Endothelial cell of umbilical vein (primary cell): ENCODE data around the gene CARD6. TPM values are rescaled to one million over a fixed set of nuclear protein-coding genes. Genes with fewer than 3 reads are reported as not detected.

Experiments
- BruUV-seq: library from RNA; stranded (reverse); fragments of 400-500 nt; replicated peaks from 2 replicates; lab custom pipeline; 2021; lab: Mats Ljungman, UMichigan
- CTCF ChIA-PET: fragments of 300-600, 350-600 bp; sonication (Branson Sonifier 250); formaldehyde crosslinking; loops from one replicate; lab custom pipeline; 2021; ENCODE audit warnings: antibody characterized with exemption, inconsistent platforms; lab: Charles Lee
- POLR2A ChIA-PET: fragments of 300-600, 350-600 bp; sonication (Branson Sonifier 250); formaldehyde crosslinking; loops from one replicate; lab custom pipeline; 2021; ENCODE audit warnings: antibody characterized with exemption, inconsistent platforms; lab: Charles Lee
- DNase-seq: peaks from one replicate; pipeline ENCODE4 v3.0.0-alpha.2; 2011; ENCODE audit warnings: low read depth, low spot score
- FAIRE-seq: peaks from 2 replicates; lab custom pipeline; 2011; peaks lifted over from hg19 to GRCh38; lab: Jason Lieb, UNC
- H2AFZ ChIP-seq: 2 replicates; pipeline ENCODE4 v1.6.0; 2012; ENCODE audit warnings: low read depth, low read length, control low read depth, inconsistent platforms
- H3K27ac ChIP-seq: 2 replicates; pipeline ENCODE4 v1.5.1; 2011; ENCODE audit warnings: low read depth, mild to moderate bottlenecking, control low read depth, low read length, moderate library complexity; ENCODE audit not compliant: insufficient read depth
- H3K27me3 ChIP-seq, 2 experiments: 2 replicates each; pipeline versions ENCODE4 v1.6.0 to v1.6.1; 2011; ENCODE audit warnings: low read length in 2 of 2, mixed read lengths in 1 of 2; ENCODE audit not compliant: control insufficient read depth in 2 of 2, insufficient read depth in 2 of 2
- H3K36me3 ChIP-seq, 2 experiments: 2 replicates in 1 of 2; 3 replicates in 1 of 2; pipeline ENCODE4 v1.5.1; 2011; ENCODE audit warnings: low read length in 2 of 2, mild to moderate bottlenecking in 1 of 2, moderate library complexity in 1 of 2; ENCODE audit not compliant: control insufficient read depth in 2 of 2, insufficient read depth in 2 of 2; ENCODE audit errors: extremely low read depth in 1 of 2
- H3K4me1 ChIP-seq: 3 replicates; pipeline ENCODE4 v1.5.1; 2011; ENCODE audit warnings: mild to moderate bottlenecking, low read length; ENCODE audit not compliant: control insufficient read depth, insufficient read depth; ENCODE audit errors: extremely low read depth
- H3K4me2 ChIP-seq: 2 replicates; pipeline ENCODE4 v1.6.1; 2011; ENCODE audit warnings: low read length, control low read depth, mixed read lengths; ENCODE audit not compliant: insufficient read depth
- H3K4me3 ChIP-seq, 3 experiments: fragments of 200-600 bp in 1 of 3; sonication (generic), shearing (Covaris generic) in 1 of 3; replicated peaks in 1 of 3; 2 replicates each; pipeline ENCODE4 v1.5.1; 2011 to 2016; ENCODE audit warnings: control low read depth in 3 of 3, low read length in 3 of 3, mild to moderate bottlenecking in 2 of 3, inconsistent platforms in 1 of 3, low read depth in 1 of 3, moderate library complexity in 1 of 3; ENCODE audit not compliant: insufficient read depth in 1 of 3
- H3K79me2 ChIP-seq: 2 replicates; pipeline ENCODE4 v1.6.0; 2012; ENCODE audit warnings: low read length, inconsistent platforms; ENCODE audit not compliant: control insufficient read depth, insufficient read depth
- H3K9ac ChIP-seq: replicated peaks from 2 replicates; pipeline ENCODE3; 2011; ENCODE audit warnings: low read length, control low read depth; ENCODE audit not compliant: insufficient read depth; ENCODE audit errors: extremely low read depth
- H3K9me1 ChIP-seq: replicated peaks from 3 replicates; pipeline ENCODE4 v1.6.0; 2011; ENCODE audit warnings: mild to moderate bottlenecking, low read length; ENCODE audit not compliant: control insufficient read depth, insufficient read depth; ENCODE audit errors: extremely low read depth
- H3K9me3 ChIP-seq: replicated peaks from 2 replicates; pipeline ENCODE4 v1.5.1; 2012; ENCODE audit warnings: low read length, inconsistent platforms; ENCODE audit not compliant: control insufficient read depth, insufficient read depth
- H4K20me1 ChIP-seq: replicated peaks from 2 replicates; pipeline ENCODE3; 2011; ENCODE audit warnings: mild to moderate bottlenecking, low read length; ENCODE audit not compliant: control insufficient read depth, insufficient read depth; ENCODE audit errors: extremely low read depth
- CTCF ChIP-seq, 2 donors: IDR thresholded peaks; 1 replicate in 1 of 2; 2 replicates in 1 of 2; pipeline ENCODE4 v1.5.1; 2011; ENCODE audit warnings: low read length in 2 of 2, mild to moderate bottlenecking in 2 of 2, moderate library complexity in 2 of 2, control low read depth in 1 of 2, inconsistent platforms in 1 of 2, low read depth in 1 of 2; ENCODE audit not compliant: insufficient read depth in 1 of 2; ENCODE audit errors: extremely low read depth in 1 of 2
- EZH2 ChIP-seq: IDR thresholded peaks from 2 replicates; pipeline ENCODE4 v1.6.1; 2012; ENCODE audit warnings: borderline replicate concordance, low read depth, mild to moderate bottlenecking, moderate library complexity, low read length, inconsistent platforms; ENCODE audit not compliant: severe bottlenecking
- FOS ChIP-seq: IDR thresholded peaks from 2 replicates; pipeline ENCODE4 v1.6.1; 2011; ENCODE audit warnings: mild to moderate bottlenecking, low read length, moderate library complexity, borderline replicate concordance; ENCODE audit not compliant: insufficient read depth
- GATA2 ChIP-seq: IDR thresholded peaks from 2 replicates; pipeline ENCODE4 v1.7.0; 2011; ENCODE audit warnings: low read depth, mild to moderate bottlenecking, moderate library complexity, mixed read lengths, low read length; ENCODE audit not compliant: insufficient read length, insufficient read depth
- JUN ChIP-seq: IDR thresholded peaks from 2 replicates; pipeline ENCODE4 v1.6.1; 2011; ENCODE audit warnings: borderline replicate concordance, low read depth; ENCODE audit not compliant: insufficient read length, insufficient read depth
- MYC ChIP-seq: IDR thresholded peaks from one replicate; pipeline ENCODE4 v1.6.1; 2011; ENCODE audit warnings: mild to moderate bottlenecking, low read depth, low read length
- POLR2A ChIP-seq: IDR thresholded peaks from 2 replicates; pipeline ENCODE4 v1.6.1; 2012; ENCODE audit warnings: low read depth, mild to moderate bottlenecking, control low read depth, low read length
- POLR2AphosphoS5 ChIP-seq: IDR thresholded peaks from 2 replicates; pipeline ENCODE4 v1.6.1; 2012; ENCODE audit warnings: low read depth, mild to moderate bottlenecking, control low read depth, low read length, moderate library complexity; ENCODE audit not compliant: insufficient read depth
- dilution Hi-C: fragments of 300-500 bp; cut with MboI; formaldehyde crosslinking; loops from one replicate; pipeline ENCODE4 v1.15.0; 2019; ENCODE audit warnings: low sequenced_read_pairs; ENCODE audit not compliant: extremely low pct_ligation_motif_present
- intact Hi-C: fragments of 100-400 bp; cut with micrococcal nuclease; formaldehyde crosslinking; loops from one replicate; pipeline ENCODE4 v1.10.0; 2022
- polyA plus RNA-seq, 4 experiments: library from polyadenylated mRNA; depleted of rRNA in 3 of 4; stranded (reverse) in 3 of 4; unstranded in 1 of 4; fragments of >200 nt; gene quantifications; 2 replicates each; pipeline versions ENCODE4 v1.2.1 to v1.2.3, GENCODE V29; 2011 to 2012; ENCODE audit warnings: missing spikeins in 1 of 4
- total RNA-seq: library from RNA; stranded (reverse); gene quantifications from 2 replicates; pipeline ENCODE4 v1.2.3, GENCODE V29; 2021
- TF ChIP-seq, protein P1 (sequence below): IDR thresholded peaks from 2 replicates; pipeline ENCODE4 v1.6.1; 2011; ENCODE audit not compliant: insufficient read depth, insufficient read length

The CARD6 gene
- total and polyA plus RNA-seq, 2 donors (not counting 3 experiments of a cell fraction or from before 2014, with no cell fraction given): 11.0 to 23.8 TPM

- Histone ChIP-seq H4K20me1 (no peaks in the 10 kb centered on the region), H3K27me3 (peaks cover 0 to 1% of the 10 kb centered on the region in 2 experiments), H3K4me2 (no peak overlapping the region), H3K36me3 (no peaks in the 10 kb centered on the region), H3K79me2 (no peaks in the 10 kb centered on the region), H3K27ac (no peak overlapping the region), H3K4me1 (no peaks in the 10 kb centered on the region), H2AFZ (no peak overlapping the region), H3K9ac (no peak overlapping the region), H3K9me1 (no peaks in the 10 kb centered on the region), H3K9me3 (no peaks in the 10 kb centered on the region), H3K4me3 (no peak overlapping the region)
- TF ChIP-seq POLR2A: no peak
- no peak for TF ChIP-seq GATA2
- no peak for TF ChIP-seq CTCF (IDR thresholded peaks at IDR 0.05; ENCODE audit: extremely low read depth in 1 of 2, insufficient read depth in 1 of 2, low read depth in 1 of 2, low read length in 2 of 2)
- no peak for TF ChIP-seq EZH2
- no peak for TF ChIP-seq MYC
- TF ChIP-seq JUN: no peak
- TF ChIP-seq, protein P1, sequence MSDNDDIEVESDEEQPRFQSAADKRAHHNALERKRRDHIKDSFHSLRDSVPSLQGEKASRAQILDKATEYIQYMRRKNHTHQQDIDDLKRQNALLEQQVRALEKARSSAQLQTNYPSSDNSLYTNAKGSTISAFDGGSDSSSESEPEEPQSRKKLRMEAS: no peak
- no peak for TF ChIP-seq POLR2AphosphoS5
- TF ChIP-seq FOS: no peak
- no TSS peak for BruUV-seq
- dilution Hi-C loops: no loop called here
- intact Hi-C loops: no loop called here
- DNase-seq (no peak), FAIRE-seq (peak; percentile 26)
- POLR2A ChIA-PET: no interaction called here
- CTCF ChIA-PET: interaction anchor here (1.4 kb wide), 1 partner anchor 14 kb away, joined by 4 read pairs; the partner anchor contains the start of gene PRKAA1
Observed at GRCh38 chr5:40812125-40812524, 29.0 kb upstream of the CARD6 start.
